Mammary epithelial cell (primary cell): ENCODE data around the gene ZNF778.

Experiments used
- EZH2 ChIP-seq: IDR thresholded peaks from 2 replicates; pipeline ENCODE4 v1.6.1; 2012; ENCODE audit warnings: low read length, inconsistent platforms, borderline replicate concordance
- TF ChIP-seq, protein P1 (sequence below), 2 donors: IDR thresholded peaks in 1 of 2; conservative IDR thresholded peaks in 1 of 2; 2 replicates each; pipeline ENCODE4 v1.5.1; 2011 to 2012; ENCODE audit warnings: inconsistent platforms in 2 of 2, low read length in 2 of 2, mild to moderate bottlenecking in 2 of 2, control low read depth in 1 of 2, low read depth in 1 of 2; ENCODE audit not compliant: insufficient read depth in 1 of 2; ENCODE audit errors: extremely low read depth in 1 of 2

DNA sequence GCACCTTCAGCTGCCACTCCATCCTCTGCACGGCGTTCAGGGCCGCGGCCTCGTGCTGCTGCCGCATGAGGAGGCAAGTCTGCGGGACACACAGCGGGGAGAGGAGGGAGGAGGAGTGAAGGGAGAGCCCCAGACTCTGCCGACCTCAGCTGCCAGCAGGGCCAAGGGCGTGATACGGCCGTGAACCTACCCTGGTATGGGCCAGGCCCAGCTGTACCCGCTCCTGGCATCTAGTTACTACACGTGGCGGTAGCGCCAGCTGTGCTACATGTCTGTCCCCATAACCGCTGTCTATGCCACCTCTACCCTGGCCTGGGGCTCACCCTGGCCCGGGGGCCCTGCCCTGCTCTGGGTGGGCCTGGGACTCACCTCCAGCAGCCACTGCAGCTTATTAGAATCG lies 51.1 kb downstream of the ZNF778 start:
- TF ChIP-seq, protein P1, sequence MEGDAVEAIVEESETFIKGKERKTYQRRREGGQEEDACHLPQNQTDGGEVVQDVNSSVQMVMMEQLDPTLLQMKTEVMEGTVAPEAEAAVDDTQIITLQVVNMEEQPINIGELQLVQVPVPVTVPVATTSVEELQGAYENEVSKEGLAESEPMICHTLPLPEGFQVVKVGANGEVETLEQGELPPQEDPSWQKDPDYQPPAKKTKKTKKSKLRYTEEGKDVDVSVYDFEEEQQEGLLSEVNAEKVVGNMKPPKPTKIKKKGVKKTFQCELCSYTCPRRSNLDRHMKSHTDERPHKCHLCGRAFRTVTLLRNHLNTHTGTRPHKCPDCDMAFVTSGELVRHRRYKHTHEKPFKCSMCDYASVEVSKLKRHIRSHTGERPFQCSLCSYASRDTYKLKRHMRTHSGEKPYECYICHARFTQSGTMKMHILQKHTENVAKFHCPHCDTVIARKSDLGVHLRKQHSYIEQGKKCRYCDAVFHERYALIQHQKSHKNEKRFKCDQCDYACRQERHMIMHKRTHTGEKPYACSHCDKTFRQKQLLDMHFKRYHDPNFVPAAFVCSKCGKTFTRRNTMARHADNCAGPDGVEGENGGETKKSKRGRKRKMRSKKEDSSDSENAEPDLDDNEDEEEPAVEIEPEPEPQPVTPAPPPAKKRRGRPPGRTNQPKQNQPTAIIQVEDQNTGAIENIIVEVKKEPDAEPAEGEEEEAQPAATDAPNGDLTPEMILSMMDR (conservative IDR thresholded peaks at IDR 0.05 in 1 of 2, IDR thresholded peaks at IDR 0.05 in 1 of 2; ENCODE audit: extremely low read depth in 1 of 2, insufficient read depth in 1 of 2, low read depth in 1 of 2, low read length in 2 of 2), result no peak
- TF ChIP-seq EZH2, result no peak
